GM21515 (cell line): Measurements from ENCODE around the gene CHCHD10.

ENCODE experiments used
- ATAC-seq: cut with Tn5 transposase; IDR thresholded peaks from one replicate; pipeline ENCODE4 v1.9.1; 2021; ENCODE audit not compliant: unreplicated experiment

CHCHD10 gene

GRCh38 chr22:23767673-23768548 lies at the start of gene CHCHD10:
TSS of gene CHCHD10 (minus strand) at chr22:23767972. CDS start at chr22:23767874, 98 bp downstream.
- no peak for ATAC-seq

GRCh38 chr22:23817146-23817545 lies 49.4 kb upstream of the CHCHD10 start:
- ATAC-seq, result no peak

GRCh38 chr22:23816156-23816976 lies 48.6 kb upstream of the CHCHD10 start:
- no peak for ATAC-seq

GRCh38 chr22:23815541-23816155 lies 47.9 kb upstream of the CHCHD10 start:
- no peak for ATAC-seq

- ATAC-seq, result no peak
Measured at GRCh38 chr22:23812378-23812777, 44.6 kb upstream of the CHCHD10 start.

- no peak for ATAC-seq
Measured at GRCh38 chr22:23806837-23807236, 39.1 kb upstream of the CHCHD10 start.

- ATAC-seq, result no peak
Measured at GRCh38 chr22:23804781-23805291, 37.1 kb upstream of the CHCHD10 start.

GRCh38 chr22:23803001-23803819 lies 35.4 kb upstream of the CHCHD10 start:
- ATAC-seq, result no peak

GRCh38 chr22:23801886-23802377 lies 34.2 kb upstream of the CHCHD10 start:
- ATAC-seq, result no peak

- ATAC-seq, result no peak
Measured at GRCh38 chr22:23801238-23801821, 33.6 kb upstream of the CHCHD10 start.

GRCh38 chr22:23800297-23801237 lies 32.8 kb upstream of the CHCHD10 start:
- no peak for ATAC-seq

- ATAC-seq, result no peak
Measured at GRCh38 chr22:23796461-23796860, 28.7 kb upstream of the CHCHD10 start.

GRCh38 chr22:23793326-23793725 lies 25.6 kb upstream of the CHCHD10 start:
- ATAC-seq, result no peak

- ATAC-seq, result no peak
Measured at GRCh38 chr22:23791738-23792645, 24.2 kb upstream of the CHCHD10 start.

GRCh38 chr22:23790819-23791737 lies 23.3 kb upstream of the CHCHD10 start:
- no peak for ATAC-seq

- ATAC-seq, result no peak
Measured at GRCh38 chr22:23789638-23790037, 21.9 kb upstream of the CHCHD10 start.

- no peak for ATAC-seq
Measured at GRCh38 chr22:23789121-23789520, 21.3 kb upstream of the CHCHD10 start.
